Left lung (tissue), 14 donors: ENCODE results near the gene ISX. TPM values are rescaled to one million over a fixed set of nuclear protein-coding genes. Genes with fewer than 3 reads are reported as not detected.
A peak's percentile ranks its signal among the peaks of the same experiment; 100 is the strongest.

Experiments
- ATAC-seq: fragments of 200-7000 bp; cut with Tn5 transposase; one replicate; pipeline ENCODE4 v1.9.1; 2020; ENCODE audit warnings: moderate library complexity
- DNase-seq, 4 donors: peaks; one replicate each; pipeline ENCODE4 v3.0.0-alpha.2; 2013 to 2020
- H3K27ac ChIP-seq, 2 donors: fragments of 200-600 bp; sonication (generic) in 1 of 2; one replicate each; pipeline versions ENCODE4 v1.5.0 to v1.8.0; 2020 to 2021
- H3K27me3 ChIP-seq, 2 donors: fragments of 200-600 bp; sonication (generic) in 1 of 2; one replicate each; pipeline versions ENCODE4 v1.5.0 to v1.8.0; 2020 to 2021
- H3K36me3 ChIP-seq, 2 donors: fragments of 200-600 bp; sonication (generic) in 1 of 2; one replicate each; pipeline versions ENCODE4 v1.5.0 to v1.8.0; 2020 to 2021
- H3K4me1 ChIP-seq, 2 donors: fragments of 200-600 bp; one replicate each; pipeline ENCODE4 v1.8.0; 2021
- H3K4me3 ChIP-seq, 2 donors: fragments of 200-600 bp; sonication (generic) in 1 of 2; one replicate each; pipeline versions ENCODE4 v1.5.0 to v1.8.0; 2020 to 2021; ENCODE audit warnings: mild to moderate bottlenecking in 1 of 2
- H3K9me3 ChIP-seq, 2 donors: fragments of 200-600 bp; sonication (generic) in 1 of 2; one replicate each; pipeline versions ENCODE4 v1.5.0 to v1.8.0; 2020 to 2021
- CTCF ChIP-seq, 2 donors: fragments of 200-600 bp; sonication (generic) in 1 of 2; IDR thresholded peaks; one replicate each; pipeline versions ENCODE4 v1.5.0 to v1.8.0; 2021; ENCODE audit warnings: antibody characterized with exemption in 2 of 2
- intact Hi-C, 2 donors: fragments of 100-400 bp; cut with DNase I; formaldehyde crosslinking; loops; one replicate each; pipeline versions ENCODE4 v1.11.2 to v1.14.2; 2022
- long read RNA-seq, 12 donors: library from polyadenylated mRNA in 2 of 12; unstranded in 2 of 12; transcript quantifications; one replicate each; pipeline ENCODE4 v2.0.0 and lab custom pipeline, GENCODE V29; 2019 to 2026
- polyA plus RNA-seq, 6 donors: library from polyadenylated mRNA; unstranded; fragments of 120-200 nt; gene quantifications; one replicate each; pipeline ENCODE4 v1.2.1, GENCODE V29; 2013; ENCODE audit not compliant: insufficient read length in 6 of 6
- total RNA-seq, 2 donors: library from RNA; stranded (reverse); fragmentation: NEBNext Ultra II Directional; extraction: Animal tissue kit (Norgen Biotek cat#: 25700); gene quantifications; one replicate each; pipeline ENCODE4 v1.2.1, GENCODE V29; 2021
- donor health status: DM: no; HTN: yes; CAD: no.
- donor health status: DM: no; HTN: no; CAD: no.

Gene ISX
- total RNA-seq = not detected
- under 1 TPM; 0.22 to 0.43 (median 0.37) TPM for polyA plus RNA-seq
- long read RNA-seq, donor 1 = 0 reads
- long read RNA-seq, donor 2, partial matches to known transcripts = 0 of 1 reads
- long read RNA-seq, donor 2, other reads (novel, unspliced or antisense) = 0 of 1 reads
- long read RNA-seq, donor 3 = 0 reads
- long read RNA-seq, donor 4 = 0 reads
- long read RNA-seq, donor 5 = 0 reads
- long read RNA-seq, donor 6 = 0 reads
- long read RNA-seq, donor 7 = 0 reads
- long read RNA-seq, donor 8 = 0 reads
- long read RNA-seq, donor 9 = 0 reads
- long read RNA-seq, donor 10 = 0 reads
- long read RNA-seq, donor 11 = 0 reads
- long read RNA-seq, donor 12 = 0 reads

DNA sequence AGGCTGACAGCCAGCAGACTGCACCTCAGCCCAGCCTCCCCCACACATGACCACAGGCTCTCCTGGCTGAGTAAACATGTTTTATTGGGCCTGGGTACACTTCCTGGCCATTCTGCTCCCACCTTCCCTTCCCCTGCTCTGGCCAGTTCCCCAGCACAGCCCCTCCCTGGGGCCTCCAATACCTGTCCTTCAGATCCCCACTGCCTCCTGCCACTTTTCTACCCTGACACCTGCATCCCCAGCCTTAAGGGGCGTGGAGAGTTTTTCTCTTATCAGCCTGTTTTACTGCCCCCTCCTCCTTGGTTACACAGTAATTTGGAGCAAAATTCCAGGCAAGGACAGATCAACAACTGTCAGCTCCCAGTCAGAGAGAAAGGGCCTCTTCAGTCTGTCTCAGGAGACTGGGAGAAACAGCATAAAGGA lies at the start of gene ISX:
Gene ISX, plus strand, starts transcription at position 363 of the 423 bp plus-strand sequence. CDS start 930 bp downstream, outside the sequence.
- no peaks in the 10 kb centered on the region for H3K36me3 ChIP-seq
- H3K27ac ChIP-seq = no peak within 1 kb of the TSS
- ATAC-seq (no peak), DNase-seq (peak in 1 of 4 donors; percentile 30)
- H3K9me3 ChIP-seq = no peaks in the 10 kb centered on the region
- no peak for TF ChIP-seq CTCF (IDR thresholded peaks at IDR 0.05)
- intact Hi-C loops = no loop called here
- H3K4me1 ChIP-seq = no peaks in the 10 kb centered on the region
- no peak within 1 kb of the TSS for H3K4me3 ChIP-seq
- no peaks in the 10 kb centered on the region for H3K27me3 ChIP-seq

GRCh38 chr22:35016909-35017308 lies 49.0 kb upstream of the ISX start:
- H3K27me3 ChIP-seq = peaks cover 0 to 23% of the 10 kb centered on the region in 2 donors
- intact Hi-C loops = no loop called here

GRCh38 chr22:35018995-35019394 lies 47.0 kb upstream of the ISX start:
- no peak overlapping the region for H3K4me3 ChIP-seq
- peaks cover 0 to 42% of the 10 kb centered on the region in 2 donors for H3K27me3 ChIP-seq
- DNase-seq (no peak), ATAC-seq (no peak)
- intact Hi-C loops = no loop called here
- H3K4me1 ChIP-seq = no peaks in the 10 kb centered on the region
- no peak overlapping the region for H3K27ac ChIP-seq
- no peaks in the 10 kb centered on the region for H3K9me3 ChIP-seq
- TF ChIP-seq CTCF (IDR thresholded peaks at IDR 0.05) = no peak
- no peaks in the 10 kb centered on the region for H3K36me3 ChIP-seq

More at GRCh38 chr22:35016909-35017308, 49.0 kb upstream of the ISX start:
- Histone ChIP-seq H3K9me3 (no peaks in the 10 kb centered on the region), H3K27ac (no peak overlapping the region), H3K36me3 (no peaks in the 10 kb centered on the region), H3K4me1 (no peaks in the 10 kb centered on the region), H3K4me3 (no peak overlapping the region)
- no peak for DNase-seq
- TF ChIP-seq CTCF (IDR thresholded peaks at IDR 0.05) = no peak
- ATAC-seq = no peak

- ATAC-seq (no peak), DNase-seq (no peak)
- Histone ChIP-seq H3K36me3 (no peaks in the 10 kb centered on the region), H3K27me3 (peaks cover 0 to 53% of the 10 kb centered on the region in 2 donors), H3K27ac (no peak overlapping the region), H3K9me3 (no peaks in the 10 kb centered on the region), H3K4me3 (no peak overlapping the region), H3K4me1 (no peaks in the 10 kb centered on the region)
- no peak for TF ChIP-seq CTCF (IDR thresholded peaks at IDR 0.05)
- intact Hi-C loops = no loop called here
These were observed 45.4 kb upstream of the ISX start for GRCh38 chr22:35020517-35020916.

DNA sequence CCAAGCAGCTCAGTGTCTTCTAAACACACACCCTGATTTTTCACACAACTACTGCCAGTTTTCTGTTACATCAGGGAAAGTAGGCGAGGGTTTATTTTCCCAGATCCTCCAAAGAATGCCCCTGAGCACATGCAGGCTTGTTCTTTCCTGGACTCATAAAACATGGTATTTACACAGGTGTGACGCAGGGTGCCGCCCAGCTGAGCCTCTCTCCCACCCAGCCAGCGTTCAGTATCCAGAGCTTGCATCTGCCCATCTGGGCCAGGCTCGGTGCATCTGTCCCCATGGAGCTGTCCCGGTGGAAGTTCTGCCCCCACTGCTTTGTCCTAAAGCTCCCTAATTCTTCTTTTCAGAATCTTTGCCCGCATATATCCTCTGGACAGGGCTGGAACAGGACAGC lies 44.8 kb upstream of the ISX start:
- Histone ChIP-seq H3K4me3 (no peak overlapping the region), H3K9me3 (no peaks in the 10 kb centered on the region), H3K4me1 (no peaks in the 10 kb centered on the region), H3K36me3 (no peaks in the 10 kb centered on the region), H3K27ac (no peak overlapping the region), H3K27me3 (peaks cover 0 to 53% of the 10 kb centered on the region in 2 donors)
- ATAC-seq = no peak
- no peak for TF ChIP-seq CTCF (IDR thresholded peaks at IDR 0.05)
- intact Hi-C loops = no loop called here
- DNase-seq = no peak
